ENCODE data around the gene FUT4. TPM values are rescaled to one million over a fixed set of nuclear protein-coding genes. Genes with fewer than 3 reads are reported as not detected.
"Not testable (repeated sequence)": the region's sequence is repeated elsewhere in the genome, so short reads cannot be mapped to it uniquely, and the experiment has no call there.

FUT4 gene
- total and polyA plus RNA-seq, 12 donors, result 0.51 to 3.4 (median 1.5) TPM

- WGBS, 2 donors, result 93 to 94% methylated on average over 25 of the region's 25 CpGs
- Histone ChIP-seq H3K9me3 (no peaks in the 10 kb centered on the region), H3K36me3 (no peaks in the 10 kb centered on the region), H3K4me1 (peaks cover 0 to 17% (median 8%) of the 10 kb centered on the region in 9 donors), H3K27ac (no peak within 1 kb of the TSS), H3K27me3 (no peaks in the 10 kb centered on the region), H3K4me3 (no peak within 1 kb of the TSS)
- no peak for ATAC-seq
- intact Hi-C loops (cut with DNase I), result no loop called here
- no peak for DNase-seq
- no peak for TF ChIP-seq CTCF (IDR thresholded peaks at IDR 0.05)
Measured at GRCh38 chr11:94567181-94567670, 23.5 kb downstream of the FUT4 start, which contains the start of gene PIWIL4. PIWIL4 (plus strand) TSS chr11:94567368; CDS start chr11:94567519, 151 bp downstream.

- Histone ChIP-seq H3K27ac (no peak overlapping the region), H3K4me1 (peaks cover 0 to 13% (median 6%) of the 10 kb centered on the region in 9 donors), H3K36me3 (no peaks in the 10 kb centered on the region), H3K27me3 (no peaks in the 10 kb centered on the region), H3K9me3 (no peaks in the 10 kb centered on the region), H3K4me3 (no peak overlapping the region)
- ATAC-seq (no peak), DNase-seq (no peak)
- WGBS, 2 donors, result 97 to 98% methylated on average over 5 of the region's 5 CpGs
- no peak for TF ChIP-seq CTCF (IDR thresholded peaks at IDR 0.05)
- intact Hi-C loops (cut with DNase I), result no loop called here
Measured at GRCh38 chr11:94568200-94568599, 24.5 kb downstream of the FUT4 start.

GRCh38 chr11:94568717-94569116 is 25.0 kb downstream of the FUT4 start:
- Histone ChIP-seq H3K27me3 (no peaks in the 10 kb centered on the region), H3K27ac (no peak overlapping the region), H3K36me3 (no peaks in the 10 kb centered on the region), H3K4me1 (peaks cover 0 to 8% (median 2%) of the 10 kb centered on the region in 9 donors), H3K4me3 (no peak overlapping the region), H3K9me3 (no peaks in the 10 kb centered on the region)
- no peak for DNase-seq
- 75 to 81% methylated on average over 4 of the region's 4 CpGs for WGBS, 2 donors
- intact Hi-C loops (cut with DNase I), result no loop called here
- TF ChIP-seq CTCF (IDR thresholded peaks at IDR 0.05), result no peak
- no peak for ATAC-seq

- H3K9me3 ChIP-seq; H3K4me3 ChIP-seq; DNase-seq; H3K27ac ChIP-seq; intact Hi-C loops (cut with DNase I); ATAC-seq; H3K27me3 ChIP-seq; H3K36me3 ChIP-seq: not testable (repeated sequence)
- peaks cover 0 to 16% (median 0%) of the 10 kb centered on the region in 9 donors for H3K4me1 ChIP-seq
- WGBS, 2 donors, result 74 to 88% methylated on average over 2 of the region's 2 CpGs
Measured at GRCh38 chr11:94572975-94573374, 29.3 kb downstream of the FUT4 start.

GRCh38 chr11:94574193-94574961 is 30.7 kb downstream of the FUT4 start:
- whole genome bisulfite sequencing, 2 donors, result 77 to 81% methylated on average over 13 of the region's 13 CpGs
- intact Hi-C loops (cut with DNase I), result no loop called here
- Histone ChIP-seq H3K36me3 (no peaks in the 10 kb centered on the region), H3K9me3 (no peaks in the 10 kb centered on the region), H3K27ac (peak overlapping the region in 2 of 10 donors; percentile 23 to 79), H3K27me3 (no peaks in the 10 kb centered on the region), H3K4me1 (peaks cover 0 to 16% (median 0%) of the 10 kb centered on the region in 9 donors), H3K4me3 (peak overlapping the region in 1 of 10 donors; percentile 45)
- no peak for ATAC-seq
- no peak for DNase-seq
- TF ChIP-seq CTCF (IDR thresholded peaks at IDR 0.05), result no peak

All from heart right ventricle (tissue), 16 donors.